Loucy (cell line): ENCODE measurements around the gene CARD9.

Source experiments
- H2AFZ ChIP-seq: fragments of 200-600 bp; sonication (generic); 2 replicates; pipeline ENCODE4 v1.6.0; 2016; ENCODE audit warnings: antibody characterized with exemption, mild to moderate bottlenecking, low read length, moderate library complexity
- H3F3A ChIP-seq: fragments of 200-600 bp; 2 replicates; pipeline ENCODE4 v1.6.0; 2016; ENCODE audit warnings: antibody characterized with exemption, low read depth, mild to moderate bottlenecking
- H3K27me3 ChIP-seq: fragments of 200-600 bp; sonication (generic); 2 replicates; pipeline ENCODE4 v1.6.1; 2014; ENCODE audit warnings: low read length, mild to moderate bottlenecking; ENCODE audit not compliant: insufficient read depth, poor library complexity, severe bottlenecking
- H3K36me3 ChIP-seq: fragments of 200-600 bp; sonication (generic); 2 replicates; pipeline ENCODE4 v1.6.1; 2016; ENCODE audit warnings: low read length; ENCODE audit not compliant: insufficient read depth
- H3K4me1 ChIP-seq: fragments of 200-600 bp; sonication (generic); 2 replicates; pipeline ENCODE4 v1.5.1; 2014; ENCODE audit warnings: low read length, mild to moderate bottlenecking; ENCODE audit not compliant: insufficient read depth, poor library complexity, severe bottlenecking
- H3K4me2 ChIP-seq: fragments of 200-600 bp; sonication (generic); 2 replicates; pipeline ENCODE4 v1.6.0; 2014; ENCODE audit warnings: antibody characterized with exemption, low read length, low read depth, mild to moderate bottlenecking; ENCODE audit not compliant: poor library complexity, severe bottlenecking
- H3K4me3 ChIP-seq: fragments of 200-600 bp; sonication (generic); 2 replicates; pipeline ENCODE4 v1.5.1; 2014; ENCODE audit warnings: low read length, mild to moderate bottlenecking, mixed read lengths; ENCODE audit not compliant: poor library complexity, severe bottlenecking
- H3K79me2 ChIP-seq: fragments of 200-600 bp; sonication (generic); 2 replicates; pipeline ENCODE4 v1.6.1; 2014; ENCODE audit warnings: low read length; ENCODE audit not compliant: insufficient read depth
- H3K9ac ChIP-seq: fragments of 200-600 bp; sonication (generic); 2 replicates; pipeline ENCODE4 v1.6.0; 2014; ENCODE audit warnings: mild to moderate bottlenecking, low read depth, low read length, moderate library complexity; ENCODE audit not compliant: poor library complexity, severe bottlenecking
- H3K9me2 ChIP-seq: fragments of 200-600 bp; sonication (generic); replicated peaks from 2 replicates; pipeline ENCODE4 v1.6.1; 2016; ENCODE audit warnings: low read depth, low read length, mixed read lengths
- H3K9me3 ChIP-seq: fragments of 200-600 bp; sonication (generic); 2 replicates; pipeline ENCODE4 v1.6.1; 2014; ENCODE audit warnings: mild to moderate bottlenecking, antibody characterized with exemption, low read length, low read depth; ENCODE audit not compliant: insufficient read depth
- H4K20me1 ChIP-seq: fragments of 200-600 bp; sonication (generic); 2 replicates; pipeline ENCODE4 v1.6.0; 2014; ENCODE audit warnings: antibody characterized with exemption, low read length, mild to moderate bottlenecking; ENCODE audit not compliant: insufficient read depth, poor library complexity, severe bottlenecking
- CTCF ChIP-seq: fragments of 200-600 bp; sonication (generic); conservative IDR thresholded peaks from 2 replicates; pipeline ENCODE4 v1.5.1; 2014; ENCODE audit warnings: mild to moderate bottlenecking, antibody characterized with exemption, low read length
- EZH2phosphoT487 ChIP-seq: fragments of 200-600 bp; IDR thresholded peaks from 2 replicates; pipeline ENCODE4 v1.6.1; 2018; ENCODE audit warnings: antibody characterized with exemption, mild to moderate bottlenecking, moderate library complexity, borderline replicate concordance

Gene CARD9

GRCh38 chr9:136333045-136333444, 40.4 kb downstream of the CARD9 start:
- no peaks in the 10 kb centered on the region for H3K27me3 ChIP-seq
- peaks cover 26% of the 10 kb centered on the region for H3K79me2 ChIP-seq
- no peak overlapping the region for H3K4me2 ChIP-seq

DNA sequence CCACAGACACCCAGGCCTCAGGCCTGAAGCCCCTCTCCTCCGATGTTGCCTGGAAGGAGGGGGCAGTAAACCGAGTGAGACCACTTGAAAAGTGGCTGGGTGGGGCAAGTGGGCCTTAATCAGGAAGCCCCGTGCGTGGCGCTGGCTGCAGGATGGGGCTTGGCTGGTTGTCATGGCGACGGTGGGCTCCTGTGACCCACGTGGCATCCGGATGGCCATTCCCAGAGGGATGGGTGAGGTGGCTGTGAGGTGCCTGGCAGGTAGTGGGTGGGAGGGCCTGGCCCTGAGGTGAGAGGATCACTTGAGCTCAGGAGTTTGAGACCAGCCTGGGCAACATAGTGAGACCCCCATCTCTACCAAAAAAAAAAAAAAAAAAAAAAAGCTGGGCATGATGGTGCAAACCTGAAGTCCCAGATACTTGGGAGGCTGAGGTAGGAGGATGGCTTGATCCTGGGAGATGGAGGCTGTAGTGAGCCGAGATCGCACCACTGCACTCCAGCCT, 40.9 kb downstream of the CARD9 start:
- Histone ChIP-seq H3F3A (no peaks in the 10 kb centered on the region), H2AFZ (no peak overlapping the region), H4K20me1 (peaks cover 10% of the 10 kb centered on the region), H3K9me3 (no peaks in the 10 kb centered on the region), H3K79me2 (peaks cover 28% of the 10 kb centered on the region), H3K4me3 (no peak overlapping the region), H3K36me3 (no peaks in the 10 kb centered on the region), H3K4me2 (no peak overlapping the region), H3K9ac (no peak overlapping the region), H3K9me2 (no peaks in the 10 kb centered on the region), H3K4me1 (peaks cover 23% of the 10 kb centered on the region), H3K27me3 (no peaks in the 10 kb centered on the region)
- TF ChIP-seq CTCF = no peak
- TF ChIP-seq EZH2phosphoT487 = no peak

More at GRCh38 chr9:136333045-136333444, 40.4 kb downstream of the CARD9 start:
- Histone ChIP-seq H3F3A (no peaks in the 10 kb centered on the region), H3K9me3 (no peaks in the 10 kb centered on the region), H3K4me3 (no peak overlapping the region), H3K36me3 (no peaks in the 10 kb centered on the region), H3K4me1 (peaks cover 21% of the 10 kb centered on the region), H2AFZ (no peak overlapping the region), H4K20me1 (peaks cover 10% of the 10 kb centered on the region), H3K9ac (no peak overlapping the region), H3K9me2 (no peaks in the 10 kb centered on the region)
- TF ChIP-seq CTCF = no peak
- TF ChIP-seq EZH2phosphoT487 = no peak

DNA sequence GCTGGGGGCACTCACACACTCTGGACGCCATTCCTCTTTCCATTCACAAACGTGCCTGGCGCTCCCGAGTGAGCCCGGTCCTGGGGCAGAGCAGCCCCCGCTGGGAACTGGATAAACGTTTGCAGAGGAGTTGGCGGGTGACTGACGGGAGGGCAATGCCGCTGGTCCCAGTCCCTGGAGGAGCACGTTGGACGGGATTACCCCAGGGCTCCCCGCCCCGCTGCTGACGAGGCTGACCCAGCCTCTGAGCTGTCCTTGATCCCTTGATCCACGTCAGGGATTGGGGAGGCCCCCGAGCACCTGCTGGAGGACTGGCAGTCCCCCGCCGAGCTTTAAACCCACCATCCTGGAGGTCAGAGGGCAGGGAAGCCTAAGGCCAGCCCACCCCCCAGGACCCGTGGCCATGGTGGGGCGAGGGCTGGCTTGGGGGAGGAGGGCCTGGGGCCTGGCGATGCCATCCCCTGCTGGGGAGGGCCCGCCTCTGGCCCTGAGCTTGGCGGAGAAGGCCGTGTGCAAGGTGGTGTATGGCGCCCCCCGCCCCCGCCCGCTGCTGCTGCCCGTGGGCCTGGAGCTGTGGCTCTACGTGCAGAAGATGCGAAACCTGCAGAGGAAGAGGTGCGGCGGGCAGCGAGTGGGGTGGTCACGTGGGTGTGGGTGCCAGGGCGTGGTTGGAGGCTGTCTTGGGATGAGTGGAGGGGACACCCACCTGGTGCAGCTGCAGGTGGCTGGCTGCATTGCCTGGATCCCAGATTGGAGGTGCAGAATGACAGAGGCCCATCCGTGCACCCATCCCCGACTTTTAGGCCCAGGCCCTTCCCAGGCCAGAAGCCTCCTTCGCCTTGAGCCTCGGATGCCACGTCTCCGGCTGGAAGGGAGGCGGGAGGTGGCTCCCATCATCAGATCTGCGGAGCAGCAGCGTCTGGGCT, 41.6 kb downstream of the CARD9 start:
- peaks cover 25% of the 10 kb centered on the region for H3K4me1 ChIP-seq
- no peak overlapping the region for H2AFZ ChIP-seq
- H3K9ac ChIP-seq = no peak overlapping the region
- no peaks in the 10 kb centered on the region for H3K27me3 ChIP-seq
- H3K9me2 ChIP-seq = no peaks in the 10 kb centered on the region
- peaks cover 28% of the 10 kb centered on the region for H3K79me2 ChIP-seq
- no peaks in the 10 kb centered on the region for H3K9me3 ChIP-seq
- no peak overlapping the region for H3K4me2 ChIP-seq
- TF ChIP-seq CTCF (no peak), EZH2phosphoT487 (no peak)
- H3F3A ChIP-seq = no peaks in the 10 kb centered on the region
- no peaks in the 10 kb centered on the region for H3K36me3 ChIP-seq
- H4K20me1 ChIP-seq = peaks cover 10% of the 10 kb centered on the region
- H3K4me3 ChIP-seq = no peak overlapping the region
